ENCODE data around the gene DERL3.

Gene DERL3

DNA sequence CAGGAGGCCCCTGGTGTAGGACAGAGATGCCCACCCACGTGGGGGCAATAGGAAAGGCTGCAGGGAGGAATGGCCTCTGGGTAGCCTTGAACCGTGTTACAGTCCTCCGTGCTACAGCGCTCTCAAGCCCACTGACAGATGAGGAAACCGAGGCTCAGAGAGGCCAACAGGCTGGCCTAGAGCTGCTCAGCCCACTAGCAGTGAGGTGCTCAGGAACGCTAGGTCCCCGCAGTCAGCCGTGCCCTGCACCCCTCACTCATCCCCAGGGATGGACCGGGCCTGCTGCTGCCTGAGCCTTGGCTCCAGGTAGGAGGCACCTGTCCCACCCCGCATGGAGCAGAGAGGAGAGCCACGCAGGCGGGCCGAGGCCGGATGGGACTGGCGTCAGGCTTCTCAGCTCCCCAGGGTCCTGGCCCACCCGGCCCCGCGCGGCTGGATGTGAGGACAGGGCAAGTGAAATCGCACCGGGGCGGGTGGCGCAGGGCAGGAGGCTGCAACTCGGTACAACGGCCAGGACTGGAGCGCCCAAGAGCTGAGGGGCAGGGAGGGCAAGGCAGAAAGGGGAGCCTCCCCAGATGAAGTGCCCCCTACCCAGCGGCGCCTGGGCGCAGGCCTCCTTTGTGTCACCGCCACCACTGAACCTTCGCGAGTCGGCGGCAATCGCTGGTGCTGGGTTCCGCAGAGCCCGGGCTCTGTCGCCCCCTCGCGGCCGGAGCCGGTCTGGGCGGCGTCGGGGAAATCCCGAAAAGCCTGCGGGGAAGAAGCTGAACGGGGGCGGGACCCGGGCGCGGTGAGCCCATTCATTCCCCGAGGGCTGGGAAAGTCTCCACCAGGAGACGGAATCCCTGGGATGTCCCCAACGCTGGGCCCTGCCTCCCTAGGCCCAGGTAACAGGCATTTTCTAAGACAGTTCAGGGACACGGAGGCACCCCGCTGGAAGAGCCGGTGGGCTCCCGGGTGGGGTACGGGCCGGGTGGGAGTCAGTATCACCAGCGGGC is 10.5 kb upstream of the DERL3 start (continued):
- peak; percentile 42 for TF ChIP-seq ZFHX2 (tag by site-specific recombination; conservative IDR thresholded peaks at IDR 0.05)
- 0 out of 2 replicates have a peak, but pooled peaks have one; percentile 26 for TF ChIP-seq ZNF629 (tag by site-specific recombination; IDR thresholded peaks at IDR 0.05)
- no peak for TF ChIP-seq PRDM1 (tag by site-specific recombination; IDR thresholded peaks at IDR 0.05)
- TF ChIP-seq GLIS2 (tag by site-specific recombination; IDR thresholded peaks at IDR 0.05) = peak; percentile 52
- peak; percentile 89 for TF ChIP-seq ZBTB17 (tag by site-specific recombination; IDR thresholded peaks at IDR 0.05)
- TF ChIP-seq SP2 (tag by site-specific recombination; IDR thresholded peaks at IDR 0.05) = peak; percentile 45
- TF ChIP-seq GFI1B (tag by site-specific recombination; IDR thresholded peaks at IDR 0.05) = no peak
- TF ChIP-seq ZNF768 (tag by site-specific recombination; IDR thresholded peaks at IDR 0.05) = no peak
- TF ChIP-seq ZSCAN30 (tag by site-specific recombination; IDR thresholded peaks at IDR 0.05) = peak; percentile 63; the same call in 1 of the 2 replicates
- TF ChIP-seq GLIS1 (tag by site-specific recombination; IDR thresholded peaks at IDR 0.05) = peak; percentile 54; the same call in 1 of the 2 replicates
- peak; percentile 47; the same call in 1 of the 2 replicates for TF ChIP-seq ZNF76 (tag by site-specific recombination; IDR thresholded peaks at IDR 0.05; ENCODE audit: borderline replicate concordance, low read depth)
- TF ChIP-seq ZNF654 (tag by site-specific recombination; IDR thresholded peaks at IDR 0.05; ENCODE audit: low read depth) = peak; percentile 95
- TF ChIP-seq OSR2 (tag by site-specific recombination; IDR thresholded peaks at IDR 0.05) = no peak
- TF ChIP-seq, protein P1, sequence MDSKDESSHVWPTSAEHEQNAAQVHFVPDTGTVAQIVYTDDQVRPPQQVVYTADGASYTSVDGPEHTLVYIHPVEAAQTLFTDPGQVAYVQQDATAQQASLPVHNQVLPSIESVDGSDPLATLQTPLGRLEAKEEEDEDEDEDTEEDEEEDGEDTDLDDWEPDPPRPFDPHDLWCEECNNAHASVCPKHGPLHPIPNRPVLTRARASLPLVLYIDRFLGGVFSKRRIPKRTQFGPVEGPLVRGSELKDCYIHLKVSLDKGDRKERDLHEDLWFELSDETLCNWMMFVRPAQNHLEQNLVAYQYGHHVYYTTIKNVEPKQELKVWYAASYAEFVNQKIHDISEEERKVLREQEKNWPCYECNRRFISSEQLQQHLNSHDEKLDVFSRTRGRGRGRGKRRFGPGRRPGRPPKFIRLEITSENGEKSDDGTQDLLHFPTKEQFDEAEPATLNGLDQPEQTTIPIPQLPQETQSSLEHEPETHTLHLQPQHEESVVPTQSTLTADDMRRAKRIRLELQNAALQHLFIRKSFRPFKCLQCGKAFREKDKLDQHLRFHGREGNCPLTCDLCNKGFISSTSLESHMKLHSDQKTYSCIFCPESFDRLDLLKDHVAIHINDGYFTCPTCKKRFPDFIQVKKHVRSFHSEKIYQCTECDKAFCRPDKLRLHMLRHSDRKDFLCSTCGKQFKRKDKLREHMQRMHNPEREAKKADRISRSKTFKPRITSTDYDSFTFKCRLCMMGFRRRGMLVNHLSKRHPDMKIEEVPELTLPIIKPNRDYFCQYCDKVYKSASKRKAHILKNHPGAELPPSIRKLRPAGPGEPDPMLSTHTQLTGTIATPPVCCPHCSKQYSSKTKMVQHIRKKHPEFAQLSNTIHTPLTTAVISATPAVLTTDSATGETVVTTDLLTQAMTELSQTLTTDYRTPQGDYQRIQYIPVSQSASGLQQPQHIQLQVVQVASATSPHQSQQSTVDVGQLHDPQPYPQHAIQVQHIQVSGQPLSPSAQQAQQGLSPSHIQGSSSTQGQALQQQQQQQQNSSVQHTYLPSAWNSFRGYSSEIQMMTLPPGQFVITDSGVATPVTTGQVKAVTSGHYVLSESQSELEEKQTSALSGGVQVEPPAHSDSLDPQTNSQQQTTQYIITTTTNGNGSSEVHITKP (tag by site-specific recombination; IDR thresholded peaks at IDR 0.05) = peak; percentile 53
- peak; percentile 70 for TF ChIP-seq PATZ1 (tag by site-specific recombination; IDR thresholded peaks at IDR 0.05)
- TF ChIP-seq ZNF148 (tag by site-specific recombination; IDR thresholded peaks at IDR 0.05; ENCODE audit: borderline replicate concordance) = no peak
- TF ChIP-seq ZNF274 (IDR thresholded peaks at IDR 0.05; ENCODE audit: low read length) = no peak
- TF ChIP-seq ZNF274 (tag by site-specific recombination; IDR thresholded peaks at IDR 0.05; ENCODE audit: borderline replicate concordance) = no peak
- TF ChIP-seq ZIC2 (tag by site-specific recombination; IDR thresholded peaks at IDR 0.05) = peak; percentile 39; the same call in 1 of the 2 replicates
- no peak for TF ChIP-seq ZNF292 (tag by site-specific recombination; IDR thresholded peaks at IDR 0.05; ENCODE audit: borderline replicate concordance, low read depth)
- TF ChIP-seq, protein P2, sequence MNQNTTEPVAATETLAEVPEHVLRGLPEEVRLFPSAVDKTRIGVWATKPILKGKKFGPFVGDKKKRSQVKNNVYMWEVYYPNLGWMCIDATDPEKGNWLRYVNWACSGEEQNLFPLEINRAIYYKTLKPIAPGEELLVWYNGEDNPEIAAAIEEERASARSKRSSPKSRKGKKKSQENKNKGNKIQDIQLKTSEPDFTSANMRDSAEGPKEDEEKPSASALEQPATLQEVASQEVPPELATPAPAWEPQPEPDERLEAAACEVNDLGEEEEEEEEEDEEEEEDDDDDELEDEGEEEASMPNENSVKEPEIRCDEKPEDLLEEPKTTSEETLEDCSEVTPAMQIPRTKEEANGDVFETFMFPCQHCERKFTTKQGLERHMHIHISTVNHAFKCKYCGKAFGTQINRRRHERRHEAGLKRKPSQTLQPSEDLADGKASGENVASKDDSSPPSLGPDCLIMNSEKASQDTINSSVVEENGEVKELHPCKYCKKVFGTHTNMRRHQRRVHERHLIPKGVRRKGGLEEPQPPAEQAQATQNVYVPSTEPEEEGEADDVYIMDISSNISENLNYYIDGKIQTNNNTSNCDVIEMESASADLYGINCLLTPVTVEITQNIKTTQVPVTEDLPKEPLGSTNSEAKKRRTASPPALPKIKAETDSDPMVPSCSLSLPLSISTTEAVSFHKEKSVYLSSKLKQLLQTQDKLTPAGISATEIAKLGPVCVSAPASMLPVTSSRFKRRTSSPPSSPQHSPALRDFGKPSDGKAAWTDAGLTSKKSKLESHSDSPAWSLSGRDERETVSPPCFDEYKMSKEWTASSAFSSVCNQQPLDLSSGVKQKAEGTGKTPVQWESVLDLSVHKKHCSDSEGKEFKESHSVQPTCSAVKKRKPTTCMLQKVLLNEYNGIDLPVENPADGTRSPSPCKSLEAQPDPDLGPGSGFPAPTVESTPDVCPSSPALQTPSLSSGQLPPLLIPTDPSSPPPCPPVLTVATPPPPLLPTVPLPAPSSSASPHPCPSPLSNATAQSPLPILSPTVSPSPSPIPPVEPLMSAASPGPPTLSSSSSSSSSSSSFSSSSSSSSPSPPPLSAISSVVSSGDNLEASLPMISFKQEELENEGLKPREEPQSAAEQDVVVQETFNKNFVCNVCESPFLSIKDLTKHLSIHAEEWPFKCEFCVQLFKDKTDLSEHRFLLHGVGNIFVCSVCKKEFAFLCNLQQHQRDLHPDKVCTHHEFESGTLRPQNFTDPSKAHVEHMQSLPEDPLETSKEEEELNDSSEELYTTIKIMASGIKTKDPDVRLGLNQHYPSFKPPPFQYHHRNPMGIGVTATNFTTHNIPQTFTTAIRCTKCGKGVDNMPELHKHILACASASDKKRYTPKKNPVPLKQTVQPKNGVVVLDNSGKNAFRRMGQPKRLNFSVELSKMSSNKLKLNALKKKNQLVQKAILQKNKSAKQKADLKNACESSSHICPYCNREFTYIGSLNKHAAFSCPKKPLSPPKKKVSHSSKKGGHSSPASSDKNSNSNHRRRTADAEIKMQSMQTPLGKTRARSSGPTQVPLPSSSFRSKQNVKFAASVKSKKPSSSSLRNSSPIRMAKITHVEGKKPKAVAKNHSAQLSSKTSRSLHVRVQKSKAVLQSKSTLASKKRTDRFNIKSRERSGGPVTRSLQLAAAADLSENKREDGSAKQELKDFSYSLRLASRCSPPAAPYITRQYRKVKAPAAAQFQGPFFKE (tag by site-specific recombination; IDR thresholded peaks at IDR 0.05; ENCODE audit: borderline replicate concordance) = no peak
- TF ChIP-seq ZNF580 (tag by site-specific recombination; IDR thresholded peaks at IDR 0.05) = no peak

Measured in HEK293 (cell line).